ENCODE measurements around the gene CA5B.
"Not testable (repeated sequence)": the region's sequence is repeated elsewhere in the genome, so short reads cannot be mapped to it uniquely, and the experiment has no call there.

CA5B gene

GRCh38 chrX:15748841-15749240 is 10.8 kb downstream of the CA5B start:
- DNase-seq, result no peak

GRCh38 chrX:15749642-15750610 is 11.9 kb downstream of the CA5B start:
- DNase-seq, result no peak

- no peak for DNase-seq
Measured at GRCh38 chrX:15750611-15751154, 12.6 kb downstream of the CA5B start.

- DNase-seq, result no peak
Measured at GRCh38 chrX:15751155-15751819, 13.2 kb downstream of the CA5B start.

GRCh38 chrX:15755091-15755490 is 17.0 kb downstream of the CA5B start:
- no peak for DNase-seq

- no peak for DNase-seq
Measured at GRCh38 chrX:15758140-15758539, 20.1 kb downstream of the CA5B start.

- DNase-seq, result not testable (repeated sequence)
Measured at GRCh38 chrX:15759886-15760285, 21.8 kb downstream of the CA5B start.

GRCh38 chrX:15761564-15762191 is 23.6 kb downstream of the CA5B start:
- no peak for DNase-seq

- DNase-seq, result no peak
Measured at GRCh38 chrX:15769300-15769954, 31.4 kb downstream of the CA5B start.

- no peak for DNase-seq
Measured at GRCh38 chrX:15781961-15782699, 44.1 kb downstream of the CA5B start.

- no peak for DNase-seq
Measured at GRCh38 chrX:15785176-15785750, 47.2 kb downstream of the CA5B start.

- DNase-seq, result no peak
Measured at GRCh38 chrX:15786915-15787314, 48.8 kb downstream of the CA5B start.

GRCh38 chrX:15789979-15790768 is 52.1 kb downstream of the CA5B start, which contains the start of gene ZRSR2:
ZRSR2 (plus strand) TSS chrX:15790484; CDS start chrX:15790496, 12 bp downstream.
- peak; percentile 53 to 69 for DNase-seq

GRCh38 chrX:15790769-15791290 is 52.8 kb downstream of the CA5B start:
- DNase-seq, result no peak

GRCh38 chrX:15797707-15798106 is 59.6 kb downstream of the CA5B start:
- DNase-seq, result no peak

- no peak for DNase-seq
Measured at GRCh38 chrX:15804563-15804962, 66.5 kb downstream of the CA5B start.

- no peak for DNase-seq
Measured at GRCh38 chrX:15808254-15808653, 70.2 kb downstream of the CA5B start.

GRCh38 chrX:15812192-15812938 is 74.3 kb downstream of the CA5B start:
- no peak for DNase-seq

- DNase-seq, result no peak
Measured at GRCh38 chrX:15813416-15813815, 75.3 kb downstream of the CA5B start.
